Endothelial cell of umbilical vein (primary cell): ENCODE data around the gene DIP2C. TPM values are rescaled to one million over a fixed set of nuclear protein-coding genes. Genes with fewer than 3 reads are reported as not detected.
"Not testable (repeated sequence)": the region's sequence is repeated elsewhere in the genome, so short reads cannot be mapped to it uniquely, and the experiment has no call there.

Experiments used
- BruUV-seq: library from RNA; stranded (reverse); fragments of 400-500 nt; replicated peaks from 2 replicates; lab custom pipeline; 2021; lab: Mats Ljungman, UMichigan
- CTCF ChIA-PET: fragments of 300-600, 350-600 bp; sonication (Branson Sonifier 250); formaldehyde crosslinking; loops from one replicate; lab custom pipeline; 2021; ENCODE audit warnings: antibody characterized with exemption, inconsistent platforms; lab: Charles Lee
- POLR2A ChIA-PET: fragments of 300-600, 350-600 bp; sonication (Branson Sonifier 250); formaldehyde crosslinking; loops from one replicate; lab custom pipeline; 2021; ENCODE audit warnings: antibody characterized with exemption, inconsistent platforms; lab: Charles Lee
- DNase-seq: peaks from one replicate; pipeline ENCODE4 v3.0.0-alpha.2; 2011; ENCODE audit warnings: low read depth, low spot score
- FAIRE-seq: peaks from 2 replicates; lab custom pipeline; 2011; peaks lifted over from hg19 to GRCh38; lab: Jason Lieb, UNC
- H2AFZ ChIP-seq: 2 replicates; pipeline ENCODE4 v1.6.0; 2012; ENCODE audit warnings: low read depth, low read length, control low read depth, inconsistent platforms
- H3K27ac ChIP-seq: 2 replicates; pipeline ENCODE4 v1.5.1; 2011; ENCODE audit warnings: low read depth, mild to moderate bottlenecking, control low read depth, low read length, moderate library complexity; ENCODE audit not compliant: insufficient read depth
- H3K27me3 ChIP-seq, 2 experiments: 2 replicates each; pipeline versions ENCODE4 v1.6.0 to v1.6.1; 2011; ENCODE audit warnings: low read length in 2 of 2, mixed read lengths in 1 of 2; ENCODE audit not compliant: control insufficient read depth in 2 of 2, insufficient read depth in 2 of 2
- H3K36me3 ChIP-seq, 2 experiments: 2 replicates in 1 of 2; 3 replicates in 1 of 2; pipeline ENCODE4 v1.5.1; 2011; ENCODE audit warnings: low read length in 2 of 2, mild to moderate bottlenecking in 1 of 2, moderate library complexity in 1 of 2; ENCODE audit not compliant: control insufficient read depth in 2 of 2, insufficient read depth in 2 of 2; ENCODE audit errors: extremely low read depth in 1 of 2
- H3K4me1 ChIP-seq: 3 replicates; pipeline ENCODE4 v1.5.1; 2011; ENCODE audit warnings: mild to moderate bottlenecking, low read length; ENCODE audit not compliant: control insufficient read depth, insufficient read depth; ENCODE audit errors: extremely low read depth
- H3K4me2 ChIP-seq: 2 replicates; pipeline ENCODE4 v1.6.1; 2011; ENCODE audit warnings: low read length, control low read depth, mixed read lengths; ENCODE audit not compliant: insufficient read depth
- H3K4me3 ChIP-seq, 3 experiments: fragments of 200-600 bp in 1 of 3; sonication (generic), shearing (Covaris generic) in 1 of 3; replicated peaks in 1 of 3; 2 replicates each; pipeline ENCODE4 v1.5.1; 2011 to 2016; ENCODE audit warnings: control low read depth in 3 of 3, low read length in 3 of 3, mild to moderate bottlenecking in 2 of 3, inconsistent platforms in 1 of 3, low read depth in 1 of 3, moderate library complexity in 1 of 3; ENCODE audit not compliant: insufficient read depth in 1 of 3
- H3K79me2 ChIP-seq: 2 replicates; pipeline ENCODE4 v1.6.0; 2012; ENCODE audit warnings: low read length, inconsistent platforms; ENCODE audit not compliant: control insufficient read depth, insufficient read depth
- H3K9ac ChIP-seq: replicated peaks from 2 replicates; pipeline ENCODE3; 2011; ENCODE audit warnings: low read length, control low read depth; ENCODE audit not compliant: insufficient read depth; ENCODE audit errors: extremely low read depth
- H3K9me1 ChIP-seq: replicated peaks from 3 replicates; pipeline ENCODE4 v1.6.0; 2011; ENCODE audit warnings: mild to moderate bottlenecking, low read length; ENCODE audit not compliant: control insufficient read depth, insufficient read depth; ENCODE audit errors: extremely low read depth
- H3K9me3 ChIP-seq: replicated peaks from 2 replicates; pipeline ENCODE4 v1.5.1; 2012; ENCODE audit warnings: low read length, inconsistent platforms; ENCODE audit not compliant: control insufficient read depth, insufficient read depth
- H4K20me1 ChIP-seq: replicated peaks from 2 replicates; pipeline ENCODE3; 2011; ENCODE audit warnings: mild to moderate bottlenecking, low read length; ENCODE audit not compliant: control insufficient read depth, insufficient read depth; ENCODE audit errors: extremely low read depth
- CTCF ChIP-seq, 2 donors: IDR thresholded peaks; 1 replicate in 1 of 2; 2 replicates in 1 of 2; pipeline ENCODE4 v1.5.1; 2011; ENCODE audit warnings: low read length in 2 of 2, mild to moderate bottlenecking in 2 of 2, moderate library complexity in 2 of 2, control low read depth in 1 of 2, inconsistent platforms in 1 of 2, low read depth in 1 of 2; ENCODE audit not compliant: insufficient read depth in 1 of 2; ENCODE audit errors: extremely low read depth in 1 of 2
- EZH2 ChIP-seq: IDR thresholded peaks from 2 replicates; pipeline ENCODE4 v1.6.1; 2012; ENCODE audit warnings: borderline replicate concordance, low read depth, mild to moderate bottlenecking, moderate library complexity, low read length, inconsistent platforms; ENCODE audit not compliant: severe bottlenecking
- FOS ChIP-seq: IDR thresholded peaks from 2 replicates; pipeline ENCODE4 v1.6.1; 2011; ENCODE audit warnings: mild to moderate bottlenecking, low read length, moderate library complexity, borderline replicate concordance; ENCODE audit not compliant: insufficient read depth
- GATA2 ChIP-seq: IDR thresholded peaks from 2 replicates; pipeline ENCODE4 v1.7.0; 2011; ENCODE audit warnings: low read depth, mild to moderate bottlenecking, moderate library complexity, mixed read lengths, low read length; ENCODE audit not compliant: insufficient read length, insufficient read depth
- JUN ChIP-seq: IDR thresholded peaks from 2 replicates; pipeline ENCODE4 v1.6.1; 2011; ENCODE audit warnings: borderline replicate concordance, low read depth; ENCODE audit not compliant: insufficient read length, insufficient read depth
- MAX ChIP-seq: IDR thresholded peaks from 2 replicates; pipeline ENCODE4 v1.6.1; 2011; ENCODE audit not compliant: insufficient read depth, insufficient read length
- MYC ChIP-seq: IDR thresholded peaks from one replicate; pipeline ENCODE4 v1.6.1; 2011; ENCODE audit warnings: mild to moderate bottlenecking, low read depth, low read length
- POLR2A ChIP-seq: IDR thresholded peaks from 2 replicates; pipeline ENCODE4 v1.6.1; 2012; ENCODE audit warnings: low read depth, mild to moderate bottlenecking, control low read depth, low read length
- POLR2AphosphoS5 ChIP-seq: IDR thresholded peaks from 2 replicates; pipeline ENCODE4 v1.6.1; 2012; ENCODE audit warnings: low read depth, mild to moderate bottlenecking, control low read depth, low read length, moderate library complexity; ENCODE audit not compliant: insufficient read depth
- dilution Hi-C: fragments of 300-500 bp; cut with MboI; formaldehyde crosslinking; loops from one replicate; pipeline ENCODE4 v1.15.0; 2019; ENCODE audit warnings: low sequenced_read_pairs; ENCODE audit not compliant: extremely low pct_ligation_motif_present
- intact Hi-C: fragments of 100-400 bp; cut with micrococcal nuclease; formaldehyde crosslinking; loops from one replicate; pipeline ENCODE4 v1.10.0; 2022
- polyA plus RNA-seq, 4 experiments: library from polyadenylated mRNA; depleted of rRNA in 3 of 4; stranded (reverse) in 3 of 4; unstranded in 1 of 4; fragments of >200 nt; gene quantifications; 2 replicates each; pipeline versions ENCODE4 v1.2.1 to v1.2.3, GENCODE V29; 2011 to 2012; ENCODE audit warnings: missing spikeins in 1 of 4
- total RNA-seq: library from RNA; stranded (reverse); gene quantifications from 2 replicates; pipeline ENCODE4 v1.2.3, GENCODE V29; 2021

DIP2C gene
- total and polyA plus RNA-seq, 2 donors (not counting 3 experiments of a cell fraction or from before 2014, with no cell fraction given), result 3.6 to 10.7 TPM

GRCh38 chr10:585502-585901 lies 104.0 kb downstream of the DIP2C start:
- Histone ChIP-seq H3K36me3 (no peaks in the 10 kb centered on the region), H2AFZ (no peak overlapping the region), H3K4me2 (no peak overlapping the region), H3K27ac (no peak overlapping the region), H3K9me1 (no peaks in the 10 kb centered on the region), H3K4me1 (no peaks in the 10 kb centered on the region), H3K9me3 (no peaks in the 10 kb centered on the region), H3K9ac (no peak overlapping the region), H3K79me2 (no peaks in the 10 kb centered on the region), H4K20me1 (no peaks in the 10 kb centered on the region), H3K27me3 (no peaks in the 10 kb centered on the region), H3K4me3 (no peak overlapping the region)
- no peak for FAIRE-seq
- TF ChIP-seq JUN, result no peak
- TF ChIP-seq FOS, result no peak
- TF ChIP-seq MAX, result no peak
- TF ChIP-seq POLR2A, result no peak
- TF ChIP-seq GATA2, result no peak
- no peak for TF ChIP-seq CTCF (IDR thresholded peaks at IDR 0.05; ENCODE audit: extremely low read depth in 1 of 2, insufficient read depth in 1 of 2, low read depth in 1 of 2, low read length in 2 of 2)
- TF ChIP-seq MYC, result no peak
- TF ChIP-seq EZH2, result no peak
- no peak for TF ChIP-seq POLR2AphosphoS5
- ChIA-PET CTCF (no interaction called here), POLR2A (no interaction called here)
- dilution Hi-C loops (no loop called here), intact Hi-C loops (no loop called here)
- no TSS peak for BruUV-seq
- no peak for DNase-seq

DNA sequence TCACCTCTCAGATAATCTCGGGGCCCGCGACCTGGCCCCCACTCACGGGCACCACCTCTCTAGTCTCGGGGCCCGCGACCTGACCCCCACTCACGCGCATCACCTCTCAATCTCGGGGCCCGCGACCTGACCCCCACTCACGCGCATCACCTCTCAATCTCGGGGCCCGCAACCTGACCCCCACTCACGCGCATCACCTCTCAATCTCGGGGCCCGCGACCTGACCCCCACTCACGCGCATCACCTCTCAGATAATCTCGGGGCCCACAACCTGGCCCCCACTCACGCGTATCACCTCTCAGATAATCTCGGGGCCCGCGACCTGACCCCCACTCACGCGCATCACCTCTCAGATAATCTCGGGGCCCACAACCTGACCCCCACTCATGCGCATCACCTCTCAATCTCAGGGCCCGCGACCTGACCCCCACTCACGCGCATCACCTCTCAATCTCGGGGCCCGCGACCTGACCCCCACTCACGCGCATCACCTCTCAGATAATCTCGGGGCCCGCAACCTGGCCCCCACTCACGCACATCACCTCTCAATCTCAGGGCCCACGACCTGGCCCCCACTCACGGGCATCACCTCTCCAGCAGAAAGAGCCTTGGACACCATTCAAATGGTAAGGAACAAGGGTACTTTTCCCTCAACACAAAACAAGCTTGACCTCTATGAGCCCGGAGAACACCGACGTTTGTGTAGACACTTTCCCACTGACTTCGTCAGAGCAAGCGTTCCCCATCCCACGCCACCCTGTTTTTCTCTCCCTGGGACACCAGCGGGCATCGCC lies 104.8 kb downstream of the DIP2C start:
- H3K4me2 ChIP-seq, DNase-seq, POLR2A ChIA-PET, H3K4me3 ChIP-seq, BruUV-seq, H3K4me1 ChIP-seq, H3K79me2 ChIP-seq, H4K20me1 ChIP-seq, H3K9me3 ChIP-seq, CTCF ChIA-PET, H3K27ac ChIP-seq, H3K36me3 ChIP-seq, H2AFZ ChIP-seq, H3K9me1 ChIP-seq, dilution Hi-C loops, H3K9ac ChIP-seq, FAIRE-seq, H3K27me3 ChIP-seq, intact Hi-C loops: not testable (repeated sequence)
